Activated naive CD8-positive, alpha-beta T cell treated with anti-CD3 and anti-CD28 coated beads for 36 hours (primary cell): ENCODE data around the gene SGK1. TPM values are rescaled to one million over a fixed set of nuclear protein-coding genes. Genes with fewer than 3 reads are reported as not detected.
A peak's percentile ranks its signal among the peaks of the same experiment; 100 is the strongest.

Experiments used
- DNase-seq: peaks from one replicate; pipeline ENCODE4 v3.0.0; 2021
- H3K27ac Mint-ChIP-seq: one replicate; pipeline ENCODE4 v1.8.0; 2022; ENCODE audit warnings: mild to moderate bottlenecking, moderate library complexity, mixed read lengths
- H3K27me3 Mint-ChIP-seq: one replicate; pipeline ENCODE4 v1.8.0; 2022; ENCODE audit warnings: mild to moderate bottlenecking, mixed read lengths
- H3K36me3 Mint-ChIP-seq: one replicate; pipeline ENCODE4 v1.8.0; 2021; ENCODE audit warnings: mild to moderate bottlenecking, mixed read lengths
- H3K4me1 Mint-ChIP-seq: one replicate; pipeline ENCODE4 v1.8.0; 2021; ENCODE audit warnings: mixed read lengths
- H3K4me3 Mint-ChIP-seq: one replicate; pipeline ENCODE4 v1.8.0; 2022; ENCODE audit warnings: mild to moderate bottlenecking, moderate library complexity, mixed read lengths
- H3K9me3 Mint-ChIP-seq: one replicate; pipeline ENCODE4 v1.8.0; 2022; ENCODE audit warnings: mixed read lengths
- total RNA-seq, 2 experiments: library from RNA; stranded (reverse); gene quantifications; one replicate each; pipeline ENCODE4 v1.2.3, GENCODE V29; 2021

The SGK1 gene
- total RNA-seq: 100 to 1,000 TPM; 129 to 141 TPM

DNA sequence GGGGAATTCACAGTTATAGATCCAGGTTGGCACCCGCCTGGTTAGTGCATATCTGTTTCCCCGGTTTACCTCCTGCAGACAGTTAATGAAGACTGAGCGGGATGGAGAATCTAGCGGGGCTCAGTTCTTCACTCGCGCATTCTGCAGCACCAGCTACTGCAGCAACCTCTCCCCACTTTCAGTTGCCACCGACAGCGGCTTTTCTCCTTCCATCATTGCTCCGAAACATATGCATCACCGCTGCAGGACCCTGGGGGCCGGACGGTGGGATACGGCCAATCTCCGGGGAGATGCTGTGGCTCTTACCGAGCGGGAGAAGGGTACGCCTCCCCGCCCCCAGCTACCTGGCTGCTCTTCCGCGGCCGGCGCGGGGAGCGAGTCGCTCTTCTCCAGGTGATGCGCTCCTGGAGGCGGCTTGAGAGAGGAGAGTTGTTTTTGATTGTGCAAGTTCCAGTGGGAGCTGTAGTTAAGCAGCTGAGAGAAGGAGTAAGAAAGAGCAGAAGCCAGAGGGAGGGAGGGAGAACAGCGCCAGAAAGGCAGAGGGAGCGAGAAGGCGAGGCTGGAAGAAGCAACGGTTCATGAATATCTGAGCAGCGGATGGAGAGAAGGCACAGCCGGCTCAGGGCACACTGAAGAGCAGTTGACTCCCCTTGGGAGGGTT, at the start of gene SGK1:
Gene SGK1 (minus strand): TSS at position 642 of the 661 bp plus-strand sequence. CDS start 652 bp downstream, outside the sequence.
- peaks cover 23% of the 10 kb centered on the region for H3K27me3 Mint-ChIP-seq
- DNase-seq: peak; percentile 37
- H3K4me1 Mint-ChIP-seq: peaks cover 35% of the 10 kb centered on the region
- peaks cover 6% of the 10 kb centered on the region for H3K9me3 Mint-ChIP-seq
- peak within 1 kb of the TSS; percentile 90 for H3K4me3 Mint-ChIP-seq
- H3K27ac Mint-ChIP-seq: peak within 1 kb of the TSS; percentile 59
- H3K36me3 Mint-ChIP-seq: peaks cover 3% of the 10 kb centered on the region

GRCh38 chr6:134363323-134364039, 45.6 kb upstream of the SGK1 start:
- H3K4me3 Mint-ChIP-seq: no peak overlapping the region
- H3K27ac Mint-ChIP-seq: no peak overlapping the region
- DNase-seq: no peak
- peaks cover 3% of the 10 kb centered on the region for H3K9me3 Mint-ChIP-seq
- no peaks in the 10 kb centered on the region for H3K36me3 Mint-ChIP-seq
- no peaks in the 10 kb centered on the region for H3K27me3 Mint-ChIP-seq
- H3K4me1 Mint-ChIP-seq: peaks cover 4% of the 10 kb centered on the region

DNA sequence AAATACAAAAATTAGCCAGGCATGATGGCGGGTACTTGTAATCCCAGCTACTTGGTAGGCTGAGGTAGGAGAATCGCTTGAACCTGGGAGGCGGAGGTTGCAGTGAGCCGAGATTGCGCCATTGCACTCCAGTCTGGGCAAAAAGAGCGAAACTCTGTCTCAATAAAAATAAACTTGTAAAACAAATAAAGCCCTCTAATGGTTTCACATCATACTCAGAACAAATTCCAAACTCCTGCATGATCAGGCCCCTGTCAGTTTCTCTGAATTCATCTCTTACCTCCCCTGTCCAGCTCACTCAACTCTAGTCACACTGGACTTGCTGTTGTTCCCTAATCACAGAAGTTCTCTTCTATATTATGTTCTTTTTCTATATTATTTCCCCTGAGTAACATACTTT, 43.1 kb upstream of the SGK1 start:
- H3K4me3 Mint-ChIP-seq: no peak overlapping the region
- peaks cover 14% of the 10 kb centered on the region for H3K9me3 Mint-ChIP-seq
- H3K36me3 Mint-ChIP-seq: peaks cover 9% of the 10 kb centered on the region
- H3K27ac Mint-ChIP-seq: no peak overlapping the region
- peaks cover 9% of the 10 kb centered on the region for H3K4me1 Mint-ChIP-seq
- no peak for DNase-seq
- H3K27me3 Mint-ChIP-seq: no peaks in the 10 kb centered on the region

DNA sequence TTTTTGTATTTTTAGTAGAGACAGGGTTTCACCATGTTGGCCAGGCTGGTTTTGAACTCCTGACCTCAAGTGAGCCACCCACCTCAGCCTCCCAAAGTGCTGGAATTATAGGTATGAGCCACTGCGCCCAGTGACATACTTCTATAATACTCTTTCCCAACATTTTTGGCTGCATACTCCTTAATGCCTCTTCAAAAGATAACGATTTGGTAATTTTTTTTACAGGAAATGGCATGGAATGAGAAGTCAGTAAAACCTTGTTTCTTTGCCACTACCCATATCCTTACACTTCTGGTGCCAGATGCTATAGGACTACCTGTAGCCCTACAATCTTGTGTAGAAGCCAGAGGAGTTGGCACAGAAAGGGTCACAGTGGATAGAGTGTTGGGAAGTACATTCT, 41.4 kb upstream of the SGK1 start:
- no peak overlapping the region for H3K4me3 Mint-ChIP-seq
- peaks cover 14% of the 10 kb centered on the region for H3K36me3 Mint-ChIP-seq
- no peaks in the 10 kb centered on the region for H3K27me3 Mint-ChIP-seq

GRCh38 chr6:134358320-134358719, 40.4 kb upstream of the SGK1 start:
- DNase-seq: no peak
- no peaks in the 10 kb centered on the region for H3K27me3 Mint-ChIP-seq
- peaks cover 14% of the 10 kb centered on the region for H3K4me1 Mint-ChIP-seq
- peaks cover 21% of the 10 kb centered on the region for H3K9me3 Mint-ChIP-seq
- H3K4me3 Mint-ChIP-seq: no peak overlapping the region
- no peak overlapping the region for H3K27ac Mint-ChIP-seq
- H3K36me3 Mint-ChIP-seq: peaks cover 19% of the 10 kb centered on the region

More for the DNA sequence above, 41.4 kb upstream of the SGK1 start:
- H3K4me1 Mint-ChIP-seq: peaks cover 9% of the 10 kb centered on the region
- no peak for DNase-seq
- H3K27ac Mint-ChIP-seq: no peak overlapping the region
- peaks cover 19% of the 10 kb centered on the region for H3K9me3 Mint-ChIP-seq

GRCh38 chr6:134357022-134357487, 39.1 kb upstream of the SGK1 start:
- peaks cover 19% of the 10 kb centered on the region for H3K36me3 Mint-ChIP-seq
- no peak overlapping the region for H3K4me3 Mint-ChIP-seq
- no peaks in the 10 kb centered on the region for H3K27me3 Mint-ChIP-seq
- no peak overlapping the region for H3K27ac Mint-ChIP-seq
- peaks cover 20% of the 10 kb centered on the region for H3K9me3 Mint-ChIP-seq
- DNase-seq: no peak
- peaks cover 25% of the 10 kb centered on the region for H3K4me1 Mint-ChIP-seq

GRCh38 chr6:134356405-134356804, 38.5 kb upstream of the SGK1 start:
- DNase-seq: no peak
- H3K36me3 Mint-ChIP-seq: peaks cover 19% of the 10 kb centered on the region
- peaks cover 31% of the 10 kb centered on the region for H3K4me1 Mint-ChIP-seq
- no peaks in the 10 kb centered on the region for H3K27me3 Mint-ChIP-seq
- H3K27ac Mint-ChIP-seq: no peak overlapping the region
- no peak overlapping the region for H3K4me3 Mint-ChIP-seq
- peaks cover 20% of the 10 kb centered on the region for H3K9me3 Mint-ChIP-seq

GRCh38 chr6:134352786-134353480, 35.0 kb upstream of the SGK1 start:
- H3K9me3 Mint-ChIP-seq: peaks cover 18% of the 10 kb centered on the region
- peaks cover 24% of the 10 kb centered on the region for H3K4me1 Mint-ChIP-seq
- H3K27me3 Mint-ChIP-seq: no peaks in the 10 kb centered on the region
- H3K27ac Mint-ChIP-seq: no peak overlapping the region
- no peak overlapping the region for H3K4me3 Mint-ChIP-seq
- peak; percentile 28 for DNase-seq
- peaks cover 19% of the 10 kb centered on the region for H3K36me3 Mint-ChIP-seq

DNA sequence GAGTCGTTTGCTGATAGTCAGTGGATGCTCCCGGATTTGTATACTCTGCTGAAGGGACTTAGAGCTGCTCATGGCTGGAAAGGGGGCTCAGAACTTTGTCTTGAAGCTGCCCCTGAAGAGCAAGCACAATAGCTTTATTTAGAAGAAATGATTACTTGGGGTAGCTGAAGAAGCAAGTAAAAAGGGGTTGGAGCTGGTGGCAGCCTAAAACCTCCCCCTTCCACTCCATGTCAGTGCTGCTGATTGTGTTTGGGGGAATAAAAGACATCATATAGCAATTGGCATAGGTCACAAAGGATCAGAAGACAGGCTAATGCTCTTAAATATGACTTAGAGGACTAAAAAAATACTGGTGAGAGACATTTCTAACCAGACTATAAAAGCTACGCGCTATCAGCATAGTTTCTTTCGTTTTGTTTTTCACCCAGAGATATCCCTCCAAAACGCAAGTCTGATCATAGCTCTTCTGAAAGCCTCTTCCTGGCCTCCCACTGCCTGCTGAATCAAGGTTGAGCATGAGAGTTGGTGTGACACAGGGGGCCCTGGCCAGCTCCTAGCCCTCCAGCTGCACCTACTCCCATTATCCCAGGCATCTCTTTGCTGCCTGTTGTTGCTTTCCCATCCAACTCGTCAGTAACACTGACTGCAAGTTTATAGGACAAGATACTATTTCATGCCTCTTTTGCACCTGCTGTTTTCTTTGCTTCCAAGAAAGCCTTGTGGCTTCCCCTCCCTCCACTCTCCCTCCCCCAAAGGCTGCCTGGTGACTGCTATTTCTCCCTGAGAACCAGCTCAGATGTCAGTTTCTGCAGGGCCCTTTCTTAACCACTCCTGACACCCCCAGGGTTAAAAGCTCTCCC, 33.9 kb upstream of the SGK1 start:
- Mint-ChIP-seq H3K36me3 (peaks cover 17% of the 10 kb centered on the region), H3K4me3 (peak overlapping the region; percentile 63), H3K4me1 (peaks cover 24% of the 10 kb centered on the region), H3K27ac (peak overlapping the region; percentile 86), H3K9me3 (peaks cover 13% of the 10 kb centered on the region), H3K27me3 (no peaks in the 10 kb centered on the region)
- DNase-seq: peak; percentile 16

- no peaks in the 10 kb centered on the region for H3K27me3 Mint-ChIP-seq
- peaks cover 19% of the 10 kb centered on the region for H3K4me1 Mint-ChIP-seq
- H3K27ac Mint-ChIP-seq: no peak overlapping the region
- DNase-seq: no peak
- no peaks in the 10 kb centered on the region for H3K36me3 Mint-ChIP-seq
- H3K9me3 Mint-ChIP-seq: no peaks in the 10 kb centered on the region
- H3K4me3 Mint-ChIP-seq: no peak overlapping the region
These were observed 30.2 kb upstream of the SGK1 start for GRCh38 chr6:134347885-134348805.

DNA sequence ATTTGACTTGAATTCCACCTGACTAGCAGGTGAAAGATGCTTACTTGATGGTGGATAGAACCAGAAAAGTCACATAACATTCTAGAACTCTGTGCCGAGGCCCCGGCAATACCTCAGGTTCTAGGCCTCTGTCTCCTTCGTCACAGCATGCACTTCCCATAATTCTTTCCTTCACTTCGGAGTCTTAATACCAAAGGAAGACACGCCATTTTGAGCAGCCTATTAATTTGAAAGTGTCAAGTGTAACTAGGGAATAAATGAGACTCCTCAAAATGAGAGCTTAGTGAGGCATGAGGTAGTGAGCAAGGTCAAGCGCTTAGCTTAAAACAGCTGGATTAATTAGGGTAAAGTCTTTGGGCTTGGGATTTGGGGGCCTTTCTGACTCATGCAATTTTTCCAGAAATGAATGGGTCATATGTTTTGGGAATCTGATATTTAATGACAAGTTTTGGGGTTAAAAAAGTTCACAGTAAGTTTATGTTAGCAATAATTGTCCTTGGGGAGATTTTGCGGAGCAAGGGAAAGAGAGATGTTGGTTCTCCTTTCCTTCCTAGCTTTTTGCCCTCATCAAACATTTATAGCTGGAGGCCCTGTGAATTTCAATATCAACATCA, 29.1 kb upstream of the SGK1 start:
- Mint-ChIP-seq H3K27me3 (no peaks in the 10 kb centered on the region), H3K4me1 (peaks cover 8% of the 10 kb centered on the region), H3K9me3 (no peaks in the 10 kb centered on the region), H3K36me3 (no peaks in the 10 kb centered on the region), H3K4me3 (no peak overlapping the region), H3K27ac (no peak overlapping the region)
- no peak for DNase-seq

DNA sequence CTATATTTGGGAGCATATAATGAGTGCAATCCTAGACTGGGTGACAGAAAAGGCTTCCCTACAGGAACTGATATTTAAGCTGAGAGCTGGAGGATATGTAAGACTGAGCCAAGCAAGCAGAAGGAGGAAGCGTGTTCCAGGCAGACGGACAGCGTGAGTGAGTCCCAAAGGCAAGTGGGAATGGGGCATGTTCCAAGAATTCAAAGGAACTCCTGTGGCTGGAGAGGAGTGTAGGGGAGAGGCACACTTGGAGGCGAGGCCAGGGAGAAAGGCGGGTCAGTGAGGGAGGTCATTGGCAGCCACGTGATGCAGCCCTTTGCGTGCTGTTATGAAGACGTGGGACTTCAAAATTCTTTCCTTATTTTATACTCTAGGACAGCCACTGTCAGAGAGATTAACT, 27.9 kb upstream of the SGK1 start:
- H3K9me3 Mint-ChIP-seq: no peaks in the 10 kb centered on the region
- no peaks in the 10 kb centered on the region for H3K36me3 Mint-ChIP-seq
- H3K27me3 Mint-ChIP-seq: no peaks in the 10 kb centered on the region
- no peak overlapping the region for H3K27ac Mint-ChIP-seq
- H3K4me1 Mint-ChIP-seq: peaks cover 2% of the 10 kb centered on the region
- no peak for DNase-seq
- H3K4me3 Mint-ChIP-seq: no peak overlapping the region

GRCh38 chr6:134343066-134343465, 25.2 kb upstream of the SGK1 start:
- Mint-ChIP-seq H3K27ac (no peak overlapping the region), H3K9me3 (no peaks in the 10 kb centered on the region), H3K4me1 (peaks cover 3% of the 10 kb centered on the region), H3K27me3 (no peaks in the 10 kb centered on the region), H3K4me3 (no peak overlapping the region), H3K36me3 (no peaks in the 10 kb centered on the region)
- no peak for DNase-seq
